ENCODE measurements around the gene FSIP1. TPM values are rescaled to one million over a fixed set of nuclear protein-coding genes. Genes with fewer than 3 reads are reported as not detected.

FSIP1 gene
- total RNA-seq, 2 donors from 2014 or later: 0.14 to 0.21 TPM

- ATAC-seq (ENCODE audit: insufficient number of reproducible peaks, low FRiP score, low read depth) (no peak), DNase-seq (ENCODE audit: low spot score) (no peak)
- no peaks in the 10 kb centered on the region for H3K36me3 ChIP-seq
- H3K27me3 ChIP-seq (replicated peaks; ENCODE audit: insufficient read depth): no peaks in the 10 kb centered on the region
- no peak overlapping the region for H3K27ac ChIP-seq
- no peaks in the 10 kb centered on the region for H3K9me3 ChIP-seq
- TF ChIP-seq, protein P1, sequence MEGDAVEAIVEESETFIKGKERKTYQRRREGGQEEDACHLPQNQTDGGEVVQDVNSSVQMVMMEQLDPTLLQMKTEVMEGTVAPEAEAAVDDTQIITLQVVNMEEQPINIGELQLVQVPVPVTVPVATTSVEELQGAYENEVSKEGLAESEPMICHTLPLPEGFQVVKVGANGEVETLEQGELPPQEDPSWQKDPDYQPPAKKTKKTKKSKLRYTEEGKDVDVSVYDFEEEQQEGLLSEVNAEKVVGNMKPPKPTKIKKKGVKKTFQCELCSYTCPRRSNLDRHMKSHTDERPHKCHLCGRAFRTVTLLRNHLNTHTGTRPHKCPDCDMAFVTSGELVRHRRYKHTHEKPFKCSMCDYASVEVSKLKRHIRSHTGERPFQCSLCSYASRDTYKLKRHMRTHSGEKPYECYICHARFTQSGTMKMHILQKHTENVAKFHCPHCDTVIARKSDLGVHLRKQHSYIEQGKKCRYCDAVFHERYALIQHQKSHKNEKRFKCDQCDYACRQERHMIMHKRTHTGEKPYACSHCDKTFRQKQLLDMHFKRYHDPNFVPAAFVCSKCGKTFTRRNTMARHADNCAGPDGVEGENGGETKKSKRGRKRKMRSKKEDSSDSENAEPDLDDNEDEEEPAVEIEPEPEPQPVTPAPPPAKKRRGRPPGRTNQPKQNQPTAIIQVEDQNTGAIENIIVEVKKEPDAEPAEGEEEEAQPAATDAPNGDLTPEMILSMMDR (IDR thresholded peaks at IDR 0.05): no peak
- no peak overlapping the region for H3K4me3 ChIP-seq
- peaks cover 7 to 13% of the 10 kb centered on the region in 2 donors for H3K4me1 ChIP-seq (ENCODE audit: control insufficient read depth in 1 of 2, low read depth in 2 of 2)
These were observed 144.6 kb downstream of the FSIP1 start for GRCh38 chr15:39638041-39638440.

DNA sequence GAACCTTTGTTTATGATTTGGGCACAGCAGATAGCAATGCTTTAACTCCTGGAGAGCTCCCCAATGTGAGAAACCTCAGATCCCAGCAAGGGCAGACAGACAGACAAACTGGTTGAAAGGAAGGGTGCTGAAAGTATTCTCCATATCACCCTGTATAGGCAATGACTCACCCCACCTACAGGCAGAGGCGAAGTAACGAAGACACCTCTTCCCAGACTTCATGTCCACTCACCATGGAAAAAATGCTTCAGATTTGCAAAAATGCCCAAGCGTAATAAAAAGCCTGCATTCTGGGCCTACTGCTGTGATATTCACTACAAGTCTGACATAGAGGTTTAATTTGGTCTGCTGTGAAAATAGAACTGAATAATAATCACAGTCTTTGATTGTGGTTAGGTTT, 151.3 kb downstream of the FSIP1 start:
- peaks cover 0 to 16% of the 10 kb centered on the region in 2 donors for H3K4me1 ChIP-seq (ENCODE audit: control insufficient read depth in 1 of 2, low read depth in 2 of 2)
- TF ChIP-seq, protein P1 (IDR thresholded peaks at IDR 0.05): no peak
- H3K9me3 ChIP-seq: no peaks in the 10 kb centered on the region
- DNase-seq (ENCODE audit: low spot score) (no peak), ATAC-seq (ENCODE audit: insufficient number of reproducible peaks, low FRiP score, low read depth) (no peak)
- H3K27ac ChIP-seq: no peak overlapping the region
- no peak overlapping the region for H3K4me3 ChIP-seq
- H3K36me3 ChIP-seq: no peaks in the 10 kb centered on the region
- H3K27me3 ChIP-seq (replicated peaks; ENCODE audit: insufficient read depth): no peaks in the 10 kb centered on the region

DNA sequence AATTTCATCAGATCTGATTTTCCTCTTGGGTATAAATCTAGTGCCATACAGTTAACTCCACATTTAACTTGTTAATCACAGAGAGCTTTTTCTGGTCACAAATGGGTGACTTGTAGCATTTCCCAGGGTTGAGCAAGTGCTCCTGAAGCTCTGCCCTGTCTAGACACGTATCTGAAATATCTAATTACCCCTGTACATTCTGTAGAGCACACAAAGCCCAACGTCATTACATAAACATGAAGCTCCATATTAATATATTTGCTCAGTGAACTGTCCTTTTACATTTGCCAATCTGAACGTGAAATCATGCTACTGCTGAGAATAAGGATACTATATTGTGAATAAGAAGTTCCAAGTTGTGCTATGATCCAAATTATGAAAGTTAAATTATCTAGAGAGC, 152.7 kb downstream of the FSIP1 start:
- Histone ChIP-seq H3K36me3 (no peaks in the 10 kb centered on the region), H3K27ac (no peak overlapping the region), H3K4me1 (ENCODE audit: control insufficient read depth in 1 of 2, low read depth in 2 of 2) (peaks cover 4 to 25% of the 10 kb centered on the region in 2 donors), H3K27me3 (replicated peaks; ENCODE audit: insufficient read depth) (no peaks in the 10 kb centered on the region), H3K9me3 (no peaks in the 10 kb centered on the region), H3K4me3 (no peak overlapping the region)
- TF ChIP-seq, protein P1 (IDR thresholded peaks at IDR 0.05): no peak
- DNase-seq (ENCODE audit: low spot score) (no peak), ATAC-seq (ENCODE audit: insufficient number of reproducible peaks, low FRiP score, low read depth) (no peak)

DNA sequence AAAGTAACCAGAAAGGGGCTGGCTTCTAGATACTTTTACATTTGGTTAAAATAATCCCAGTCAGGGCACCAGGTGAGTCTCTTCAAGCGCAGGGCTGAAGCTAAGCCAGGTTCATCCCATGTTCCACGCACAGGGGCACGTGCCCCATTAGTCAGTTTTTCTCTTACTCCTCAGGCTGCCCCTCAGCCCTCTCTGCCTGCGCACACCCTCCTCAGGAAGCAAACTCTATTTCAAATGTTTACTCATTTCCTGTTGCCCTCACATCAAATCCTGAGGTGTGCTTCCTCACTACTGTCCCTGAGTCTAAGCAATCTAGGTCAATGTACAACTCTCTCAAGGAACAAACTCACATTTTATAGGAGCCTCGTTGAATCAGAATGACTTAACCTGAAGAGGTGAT, 153.3 kb downstream of the FSIP1 start:
- TF ChIP-seq, protein P1 (IDR thresholded peaks at IDR 0.05): no peak
- peaks cover 7 to 31% of the 10 kb centered on the region in 2 donors for H3K4me1 ChIP-seq (ENCODE audit: control insufficient read depth in 1 of 2, low read depth in 2 of 2)
- H3K36me3 ChIP-seq: no peaks in the 10 kb centered on the region
- DNase-seq (ENCODE audit: low spot score): no peak
- ATAC-seq (ENCODE audit: insufficient number of reproducible peaks, low FRiP score, low read depth): no peak
- H3K4me3 ChIP-seq: no peak overlapping the region
- no peaks in the 10 kb centered on the region for H3K9me3 ChIP-seq
- no peak overlapping the region for H3K27ac ChIP-seq
- no peaks in the 10 kb centered on the region for H3K27me3 ChIP-seq (replicated peaks; ENCODE audit: insufficient read depth)

DNA sequence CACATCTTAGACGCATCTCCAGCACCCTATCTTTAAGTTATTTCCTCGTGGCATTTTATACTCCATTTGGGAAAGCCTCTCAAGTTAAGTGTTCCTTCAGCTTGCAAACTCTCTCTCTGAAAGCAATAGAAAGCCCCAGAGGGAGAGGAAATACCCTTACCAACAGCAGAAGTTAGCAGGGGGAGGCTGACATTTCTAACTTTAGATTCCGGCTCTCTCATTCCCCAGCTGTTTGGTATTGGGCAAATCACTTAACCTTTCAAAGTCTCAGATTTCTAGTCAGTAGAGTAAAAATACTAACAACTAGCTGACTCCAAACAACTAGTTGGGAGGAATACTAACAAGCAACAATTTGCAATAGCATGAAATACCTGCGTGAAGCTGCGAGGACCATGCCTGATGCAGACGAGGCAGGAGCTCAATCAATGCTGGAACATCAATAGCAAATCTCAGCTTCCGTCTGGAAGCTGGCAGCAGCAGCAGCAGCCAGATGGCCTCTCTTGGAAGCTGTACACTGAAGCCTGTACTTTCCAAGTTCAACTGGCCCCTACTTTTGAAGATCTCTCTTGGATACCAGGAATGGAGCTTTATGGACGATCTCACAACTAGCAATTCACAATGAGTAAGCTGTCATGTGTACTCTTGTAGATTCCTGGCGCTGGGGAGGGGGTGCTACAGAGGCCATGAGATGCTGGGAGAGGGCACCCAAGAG, 153.9 kb downstream of the FSIP1 start:
- Histone ChIP-seq H3K4me3 (no peak overlapping the region), H3K4me1 (ENCODE audit: control insufficient read depth in 1 of 2, low read depth in 2 of 2) (peaks cover 8 to 32% of the 10 kb centered on the region in 2 donors), H3K27me3 (replicated peaks; ENCODE audit: insufficient read depth) (no peaks in the 10 kb centered on the region), H3K27ac (no peak overlapping the region), H3K36me3 (no peaks in the 10 kb centered on the region), H3K9me3 (no peaks in the 10 kb centered on the region)
- TF ChIP-seq, protein P1 (IDR thresholded peaks at IDR 0.05): no peak
- ATAC-seq (ENCODE audit: insufficient number of reproducible peaks, low FRiP score, low read depth) (no peak), DNase-seq (ENCODE audit: low spot score) (no peak)
